HG02610 (cell line): Measurements from ENCODE around the gene MUC6.
"Not testable (repeated sequence)": the region's sequence is repeated elsewhere in the genome, so short reads cannot be mapped to it uniquely, and the experiment has no call there.

Experiments
- ATAC-seq: cut with Tn5 transposase; IDR thresholded peaks from one replicate; pipeline ENCODE4 v1.9.1; 2021; ENCODE audit warnings: mild to moderate bottlenecking, moderate library complexity; ENCODE audit not compliant: unreplicated experiment

Gene MUC6

DNA sequence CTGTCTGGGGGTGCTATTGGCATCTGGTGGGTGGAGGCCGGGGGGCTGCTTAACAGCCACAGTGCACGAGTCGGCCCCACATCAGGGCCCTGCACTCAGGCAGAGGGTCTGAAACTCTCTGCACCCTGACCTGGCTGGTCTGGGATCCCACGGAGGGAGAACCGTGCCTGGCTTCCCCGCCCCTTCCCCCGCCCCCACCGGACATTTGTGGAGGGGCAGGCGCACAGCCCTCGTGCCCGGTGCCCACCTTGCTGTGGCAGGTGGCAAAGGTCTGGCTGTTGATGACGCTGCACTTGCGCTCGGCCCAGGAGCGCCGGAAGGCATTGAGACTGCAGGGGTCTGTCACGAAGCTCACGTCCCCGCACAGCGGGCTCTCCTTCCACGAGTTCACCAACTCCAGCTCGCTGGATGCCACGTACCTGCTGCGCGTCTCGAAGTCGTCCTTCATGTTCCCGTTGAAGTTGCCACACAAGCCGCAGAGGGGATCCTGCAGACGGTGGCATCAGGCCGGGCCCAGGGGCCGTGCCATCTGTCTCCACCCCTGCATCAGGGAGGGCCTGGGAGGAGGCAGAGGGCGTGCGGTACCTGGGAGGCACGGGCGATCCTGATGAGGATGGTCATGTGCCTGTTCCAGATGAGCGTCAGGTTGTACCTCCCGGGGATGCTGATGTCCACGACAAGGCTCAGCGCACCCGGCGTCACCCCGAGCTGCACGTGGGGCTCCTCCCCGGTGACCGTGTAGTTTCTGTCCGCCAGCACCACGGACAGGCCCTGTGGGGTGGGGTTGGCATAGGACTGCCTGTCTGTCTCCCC, 11.7 kb downstream of the MUC6 start:
- ATAC-seq: no peak

DNA sequence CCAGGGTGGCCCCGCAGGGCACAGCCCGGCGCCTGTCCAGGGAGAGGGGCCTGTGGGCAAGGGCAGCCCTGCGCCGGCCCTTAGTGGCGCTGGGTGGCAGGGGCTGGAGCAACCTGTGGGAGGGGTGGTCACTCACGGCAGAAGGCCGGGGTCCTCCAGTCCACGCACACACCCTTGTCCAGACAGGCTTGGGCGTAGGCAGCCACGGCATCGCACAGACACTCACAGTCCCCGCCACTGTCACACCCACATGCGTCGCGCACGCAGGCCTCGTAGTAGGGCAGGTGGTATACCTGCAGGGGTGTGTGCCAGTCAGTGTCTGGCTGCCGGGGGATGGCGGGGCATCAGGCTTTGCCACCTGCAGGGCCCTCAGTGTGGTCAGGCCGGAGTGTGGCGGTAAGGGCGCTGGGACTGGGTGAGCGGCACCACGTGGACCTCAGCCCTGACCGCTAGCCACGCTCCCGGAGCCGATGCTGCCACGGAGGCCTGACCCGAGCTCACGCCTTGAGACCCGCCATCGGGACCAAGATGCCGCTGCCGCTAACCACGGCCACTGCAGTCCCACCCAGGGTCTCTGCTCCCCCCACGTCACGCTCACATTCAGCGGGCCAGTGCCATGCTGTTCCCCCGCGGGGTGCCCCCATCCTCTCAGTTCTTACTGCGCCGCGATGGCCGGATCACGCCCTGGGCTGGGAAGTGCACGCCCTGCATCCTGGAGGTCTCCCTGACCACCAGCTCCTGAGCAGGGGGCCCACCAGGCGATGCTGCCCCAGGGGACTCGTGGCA, 12.5 kb downstream of the MUC6 start:
- ATAC-seq: no peak

DNA sequence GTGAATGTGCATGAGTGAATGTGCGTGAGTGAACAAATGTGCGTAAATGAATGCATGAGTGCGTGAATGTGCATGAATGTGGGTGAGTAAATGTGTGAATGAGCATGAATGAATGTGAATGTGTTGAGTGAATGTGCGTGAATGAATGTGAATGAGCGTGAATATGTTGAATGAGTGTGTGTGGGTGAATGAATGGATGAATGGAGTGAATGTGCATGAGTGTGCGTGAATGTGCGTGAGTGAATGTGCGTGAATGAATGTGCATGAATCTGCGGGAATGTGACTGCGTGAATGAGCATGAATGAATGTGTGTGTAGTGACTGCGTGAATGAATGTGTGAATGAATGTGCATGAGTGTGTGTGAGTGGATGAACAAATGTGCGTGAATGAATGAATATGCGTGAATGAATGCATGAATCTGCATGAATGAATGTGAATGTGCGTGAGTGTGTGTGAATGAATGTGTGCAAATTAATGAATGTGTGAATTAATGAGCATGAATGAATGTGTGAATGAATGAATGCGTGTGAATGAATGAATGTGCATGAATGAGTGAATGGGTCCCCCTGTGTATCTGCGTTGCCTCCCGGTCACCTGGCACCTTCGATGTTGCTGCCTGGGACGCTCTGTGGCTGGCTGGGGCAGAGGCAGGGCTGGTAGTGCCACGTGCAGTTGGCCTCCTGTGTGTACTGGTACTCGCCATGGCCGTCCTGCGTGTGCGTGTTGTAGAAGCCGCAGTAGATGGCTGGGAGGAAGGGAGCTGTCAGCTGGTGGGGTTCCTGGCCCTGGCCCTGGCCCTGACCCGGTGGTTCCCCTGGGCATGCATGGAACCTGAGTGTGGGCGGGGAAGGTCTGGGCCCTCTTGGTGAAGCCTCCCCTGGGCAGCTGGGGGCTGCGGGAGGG, 13.4 kb downstream of the MUC6 start:
- no peak for ATAC-seq

DNA sequence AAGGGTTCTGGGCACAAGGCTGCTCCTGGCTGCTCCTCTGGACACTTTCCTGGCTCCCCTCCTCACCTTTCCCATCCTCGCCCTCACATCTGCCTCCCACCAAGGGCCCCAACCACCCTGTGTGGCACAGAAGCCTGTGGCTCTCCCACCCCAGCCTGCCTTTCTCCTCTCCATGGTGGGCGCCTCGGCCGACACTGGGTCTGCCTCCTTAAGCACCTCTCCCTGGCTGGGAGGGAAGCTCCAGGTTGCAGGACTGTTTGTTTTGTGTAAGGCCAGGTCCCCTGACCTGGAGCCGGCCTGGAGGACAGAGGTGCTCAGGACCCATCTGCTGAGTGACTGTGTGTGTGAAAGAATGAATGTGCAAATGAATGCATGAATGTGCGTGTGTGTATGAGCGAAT, 14.1 kb downstream of the MUC6 start:
- ATAC-seq: no peak

DNA sequence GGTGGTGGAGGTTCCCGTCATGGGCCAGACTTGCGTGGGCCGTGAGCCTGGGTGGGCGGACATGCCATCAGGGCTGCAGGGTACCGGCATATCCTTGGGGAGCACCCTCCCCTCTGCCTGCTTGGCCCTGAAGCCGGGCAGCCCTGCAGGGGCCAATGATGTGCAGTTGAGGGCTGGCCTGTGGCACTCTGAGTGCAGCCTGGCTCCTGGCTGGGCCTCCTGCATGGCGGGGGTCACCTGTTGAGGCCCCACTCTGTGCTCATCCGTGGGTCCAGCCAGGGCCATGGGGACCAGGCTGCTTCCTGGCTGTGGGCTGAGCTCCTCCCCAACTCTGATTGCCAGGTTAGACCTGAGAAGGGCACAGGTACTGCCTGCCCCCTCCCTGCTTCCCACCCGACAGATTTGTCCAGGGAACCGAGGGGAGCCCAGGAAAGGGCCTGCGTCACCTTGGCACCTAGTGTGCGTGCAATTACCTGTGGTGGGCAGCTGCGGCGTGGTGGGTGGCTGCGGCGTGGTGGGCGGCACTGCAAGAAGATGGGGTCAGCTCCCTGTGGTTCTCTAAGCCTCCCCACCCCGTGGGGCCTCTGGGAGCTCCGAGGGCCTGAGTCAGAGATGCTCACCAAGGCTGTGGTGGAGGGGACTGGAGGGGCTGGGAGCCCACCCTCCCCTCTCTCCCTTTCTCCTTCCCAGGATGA, 16.2 kb downstream of the MUC6 start:
- no peak for ATAC-seq

DNA sequence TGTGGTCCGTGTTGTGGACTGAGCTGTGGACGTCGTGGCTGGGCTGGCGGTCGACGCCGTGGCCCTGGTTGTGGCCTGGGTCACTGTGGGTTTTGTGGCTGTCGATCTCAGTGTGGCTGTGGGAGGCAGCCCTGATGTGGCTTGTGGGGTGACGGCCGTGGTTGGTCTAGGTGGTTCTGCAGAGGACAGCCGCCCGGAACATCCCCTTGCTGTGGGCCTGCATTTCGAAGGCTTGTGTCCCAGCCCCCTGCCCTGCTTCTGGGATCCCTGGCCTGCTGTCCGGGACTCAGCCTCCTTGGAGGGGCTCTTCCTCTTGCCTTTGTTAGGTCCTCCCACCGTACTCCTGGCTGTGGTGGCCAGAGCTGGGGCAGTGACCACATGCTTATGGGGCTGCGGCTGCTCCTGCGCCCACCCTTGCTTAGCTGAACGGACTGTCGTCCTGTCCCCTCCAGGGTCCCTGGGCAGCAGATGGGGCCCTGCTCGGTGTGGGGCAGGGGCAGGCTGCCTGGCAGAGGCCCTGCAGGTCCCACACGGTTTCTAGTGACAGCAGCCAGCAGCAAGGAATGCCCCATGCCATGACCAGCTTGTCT, 17.1 kb downstream of the MUC6 start:
- ATAC-seq: no peak

DNA sequence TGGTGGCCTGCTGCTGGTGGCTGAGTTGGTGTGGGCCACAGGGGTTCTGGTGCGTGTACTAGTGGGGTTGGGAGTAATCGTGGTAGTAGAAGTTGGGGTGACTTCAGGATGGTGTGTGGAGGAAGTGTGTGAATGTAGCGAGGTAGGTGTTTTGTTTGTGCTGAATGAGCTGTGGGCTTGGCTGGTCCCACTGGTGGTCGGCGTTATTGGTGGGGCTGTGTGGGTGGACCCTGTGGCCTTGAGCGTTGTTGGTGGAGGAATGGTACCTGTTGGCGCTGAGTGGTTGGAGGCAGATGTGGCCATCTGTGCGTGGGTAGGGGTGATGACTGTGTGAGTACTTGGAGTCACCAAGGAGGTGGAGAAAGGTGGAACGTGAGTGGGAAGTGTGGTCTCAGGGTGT, 18.4 kb downstream of the MUC6 start:
- ATAC-seq: no peak

DNA sequence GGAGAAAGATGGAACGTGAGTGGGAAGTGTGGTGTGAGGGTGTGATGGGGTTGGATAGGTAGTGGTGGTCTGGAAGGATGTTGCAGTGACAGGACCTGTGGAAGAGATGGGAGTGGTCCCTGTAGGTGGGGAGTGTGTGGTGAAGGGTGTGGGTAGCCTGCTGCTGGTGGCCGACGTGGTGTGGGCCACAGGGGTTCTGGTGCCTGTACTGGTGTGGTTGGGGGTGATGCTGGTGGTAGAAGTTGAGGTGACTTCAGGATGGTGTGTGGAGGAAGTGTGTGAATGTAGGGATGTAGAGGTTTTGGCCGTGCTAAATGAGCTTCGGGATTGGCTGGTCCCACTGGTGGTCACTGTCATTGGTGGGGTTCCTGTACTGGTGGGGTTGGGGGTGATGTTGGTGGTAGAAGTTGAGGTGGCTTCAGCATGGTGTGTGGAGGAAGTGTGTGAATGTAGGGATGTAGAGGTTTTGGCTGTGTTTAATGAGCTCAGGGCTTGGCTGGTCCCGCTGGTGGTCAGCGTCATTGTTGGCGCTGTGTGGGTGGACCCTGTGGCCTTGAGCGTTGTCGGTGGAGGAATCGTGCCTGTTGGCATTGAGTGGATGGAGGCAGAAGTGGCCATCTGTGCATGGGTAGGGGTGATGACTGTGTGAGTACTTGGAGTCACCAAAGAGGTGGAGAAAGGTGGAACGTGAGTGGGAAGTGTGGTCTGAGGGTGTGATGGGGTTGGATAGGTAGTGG, 19.1 kb downstream of the MUC6 start:
- no peak for ATAC-seq

DNA sequence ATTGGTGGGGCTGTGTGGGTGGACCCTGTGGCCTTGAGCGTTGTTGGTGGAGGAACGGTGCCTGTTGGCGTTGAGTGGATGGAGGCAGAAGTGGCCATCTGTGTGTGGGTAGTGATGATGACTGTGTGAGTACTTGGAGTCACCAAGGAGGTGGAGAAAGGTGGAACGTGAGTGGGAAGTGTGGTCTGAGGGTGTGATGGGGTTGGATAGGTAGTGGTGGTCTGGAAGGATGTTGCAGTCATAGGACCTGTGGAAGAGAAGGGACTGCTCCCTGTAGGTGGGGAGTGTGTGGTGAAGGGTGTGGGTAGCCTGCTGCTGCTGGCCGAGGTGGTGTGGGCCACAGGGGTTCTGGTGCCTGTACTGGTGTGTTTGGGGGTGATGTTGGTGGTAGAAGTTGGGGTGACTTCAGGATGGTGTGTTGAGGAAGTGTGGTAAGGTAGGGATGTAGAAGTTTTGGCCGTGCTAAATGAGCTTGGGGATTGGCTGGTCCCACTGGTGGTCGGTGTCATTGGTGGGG, 19.9 kb downstream of the MUC6 start:
- not testable (repeated sequence) for ATAC-seq

DNA sequence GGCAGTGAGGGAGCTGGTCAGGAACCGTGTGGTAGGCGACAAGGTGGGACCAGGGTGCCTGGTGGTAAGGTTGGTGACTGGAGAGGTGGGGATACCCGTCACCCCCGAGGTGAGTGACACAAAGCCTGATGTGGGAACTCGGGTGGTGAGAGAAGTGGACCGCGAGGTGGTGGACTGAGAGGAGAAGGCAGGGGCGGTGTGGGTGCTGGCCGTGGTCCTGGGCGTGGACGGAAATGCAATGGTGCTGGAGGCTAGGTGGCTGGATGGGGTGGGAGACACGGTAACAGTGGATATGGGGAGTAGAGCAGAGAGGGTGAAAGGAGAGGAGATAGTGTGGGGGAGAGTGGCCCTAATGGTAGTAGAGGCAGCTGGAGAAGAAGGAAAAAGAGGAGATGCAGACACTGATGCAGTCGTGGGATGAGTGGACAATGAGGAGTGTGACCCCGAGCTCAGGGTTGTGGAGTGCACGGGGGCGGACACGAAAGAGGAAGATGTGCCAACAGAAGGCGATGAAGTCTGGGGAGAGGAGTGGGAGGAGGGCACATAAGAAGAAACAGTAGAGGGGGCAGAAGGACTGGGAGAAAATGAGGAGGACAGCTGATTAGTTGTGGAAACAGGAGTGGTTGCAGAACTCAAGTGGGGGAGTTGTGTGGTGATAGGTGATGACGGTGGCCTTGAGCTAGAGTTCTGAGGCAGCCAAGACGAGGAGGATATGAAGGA, 20.5 kb downstream of the MUC6 start:
- ATAC-seq: no peak

DNA sequence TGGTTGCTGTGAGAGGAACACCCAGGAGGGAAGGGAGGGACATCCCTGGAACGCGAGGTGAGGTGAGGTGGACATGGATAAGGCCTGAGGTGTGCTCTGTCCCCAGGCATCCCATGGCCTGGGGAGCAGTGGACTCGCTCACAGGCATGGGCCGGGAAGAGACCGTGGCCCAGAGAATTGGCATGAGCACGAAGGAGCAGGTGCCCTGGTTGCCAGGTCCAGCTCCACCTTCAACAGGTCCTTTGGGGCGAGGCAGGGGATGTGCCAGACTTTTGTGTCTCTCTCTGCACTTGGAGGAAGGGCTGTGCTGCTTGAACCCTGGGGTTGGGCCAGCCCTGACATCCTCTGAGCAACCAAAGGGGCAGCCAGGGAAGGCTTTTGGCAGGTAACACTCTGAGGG, 21.5 kb downstream of the MUC6 start:
- ATAC-seq: no peak

DNA sequence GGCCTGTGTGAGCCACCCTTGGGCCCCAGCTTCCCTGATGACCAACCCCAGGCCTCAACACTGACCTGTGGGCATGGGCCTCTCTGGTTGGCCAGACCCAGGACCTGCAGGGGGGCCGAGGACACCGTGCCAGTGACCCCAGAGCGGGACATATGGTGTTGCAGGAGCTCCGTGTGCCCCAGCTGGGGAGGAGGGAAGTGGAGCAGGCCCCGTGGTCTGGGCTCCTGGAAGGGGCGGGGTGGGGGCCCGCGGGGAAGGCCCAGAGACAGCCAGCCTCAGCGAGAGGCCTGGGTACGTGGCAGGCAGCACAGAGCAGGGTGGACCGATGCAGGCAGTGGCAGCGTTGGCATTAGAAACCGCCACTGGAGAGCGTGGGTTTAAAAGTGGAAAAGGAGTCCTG, 22.2 kb downstream of the MUC6 start:
- no peak for ATAC-seq

DNA sequence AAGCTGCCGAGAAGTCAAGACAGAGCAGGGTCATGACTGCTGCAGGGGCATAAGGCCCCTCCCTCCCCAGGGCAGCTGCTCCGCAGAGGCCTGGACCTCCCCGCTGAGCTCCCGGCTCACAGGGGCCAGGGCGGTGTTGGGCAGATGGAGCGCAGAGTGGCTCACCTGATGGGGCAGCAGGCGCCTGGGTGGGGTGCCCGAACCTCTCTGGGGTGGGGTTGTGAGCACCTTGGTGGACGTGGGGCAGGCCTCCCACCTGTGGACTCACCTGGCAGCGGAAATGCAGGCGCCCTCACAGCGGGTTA, 22.9 kb downstream of the MUC6 start:
- ATAC-seq: no peak

DNA sequence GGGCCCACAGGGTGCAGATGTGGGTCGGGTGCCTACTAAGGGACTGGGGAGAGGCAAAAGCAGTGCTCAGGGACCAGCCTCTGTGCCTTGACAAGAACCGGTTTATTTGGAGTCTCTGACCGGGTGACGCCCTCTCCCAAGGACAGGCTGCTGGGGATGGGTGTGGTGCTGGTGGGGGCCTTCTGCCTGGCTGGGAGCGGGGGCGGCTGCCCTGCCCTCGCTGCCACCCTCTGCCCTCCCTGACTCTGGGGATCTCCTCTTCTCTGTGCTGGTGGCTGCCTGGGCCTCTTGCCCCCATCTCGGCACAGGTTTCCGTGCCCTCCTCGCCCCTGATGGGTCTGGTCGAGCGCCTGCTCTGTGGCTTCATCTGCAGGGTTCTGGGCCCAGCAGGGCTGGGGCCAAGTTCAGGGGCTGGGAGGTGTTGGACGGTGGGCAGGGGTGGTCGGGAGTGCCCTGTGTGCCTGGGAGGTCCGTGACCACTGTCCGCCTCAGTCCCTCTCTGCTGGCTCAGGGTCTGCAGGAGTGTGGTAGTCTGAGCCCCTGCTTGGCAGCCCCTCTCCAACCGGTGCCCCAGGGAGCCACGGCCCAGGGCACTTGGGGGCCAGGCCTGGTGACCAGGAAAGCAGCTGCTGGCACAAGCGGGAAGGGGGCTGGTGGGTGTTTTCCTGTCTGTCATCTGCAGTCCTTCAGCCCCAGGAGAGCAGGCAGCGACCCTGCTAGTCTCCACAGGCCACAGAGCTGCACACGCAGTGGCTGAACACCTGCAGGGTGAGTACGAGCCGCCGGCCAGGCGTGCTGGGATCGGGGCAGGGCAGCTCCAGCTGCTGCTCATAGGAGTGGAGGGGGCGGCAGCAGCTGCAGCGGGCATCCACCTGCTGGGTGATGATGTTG, 23.5 kb downstream of the MUC6 start:
- ATAC-seq: no peak

DNA sequence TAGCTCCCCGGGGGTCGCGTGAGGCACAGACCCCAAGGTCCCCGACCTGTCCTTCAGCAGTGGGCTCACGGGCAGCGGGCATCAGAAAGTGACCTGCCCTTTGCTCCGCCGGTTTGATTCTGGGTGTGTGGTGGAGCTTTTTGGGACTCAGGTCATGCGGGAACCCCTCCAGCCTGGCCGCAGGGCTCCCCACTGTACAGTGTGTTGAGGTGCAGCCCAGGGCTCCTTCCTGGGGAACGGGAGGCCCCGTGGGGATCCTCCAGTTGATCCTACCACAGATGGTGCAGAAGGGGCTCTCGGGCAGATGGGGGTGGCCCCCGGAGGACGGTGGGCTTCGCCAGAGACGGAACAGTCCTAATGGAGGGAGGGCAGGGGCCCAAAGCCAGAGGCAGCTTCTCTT, 24.2 kb downstream of the MUC6 start:
- no peak for ATAC-seq

DNA sequence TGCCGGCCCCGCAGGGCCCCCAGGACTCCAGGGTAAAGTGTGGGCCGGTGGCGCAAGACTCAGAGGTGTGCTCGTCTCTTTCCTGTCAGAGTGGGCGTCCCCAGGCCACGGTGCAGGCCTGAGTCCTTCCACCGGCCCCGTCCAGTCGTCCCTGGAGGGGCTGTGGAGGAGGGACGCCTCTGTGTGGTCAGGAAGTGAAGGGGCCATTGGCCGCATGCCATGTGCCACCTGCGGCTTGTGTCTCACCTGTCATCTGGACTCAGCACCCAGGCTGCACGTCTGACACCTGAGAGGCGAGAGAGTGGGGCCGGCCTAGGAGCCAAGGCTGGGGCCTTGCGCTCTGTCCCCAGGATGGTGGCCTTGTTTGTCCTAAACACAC, 25.2 kb downstream of the MUC6 start:
- ATAC-seq: no peak

DNA sequence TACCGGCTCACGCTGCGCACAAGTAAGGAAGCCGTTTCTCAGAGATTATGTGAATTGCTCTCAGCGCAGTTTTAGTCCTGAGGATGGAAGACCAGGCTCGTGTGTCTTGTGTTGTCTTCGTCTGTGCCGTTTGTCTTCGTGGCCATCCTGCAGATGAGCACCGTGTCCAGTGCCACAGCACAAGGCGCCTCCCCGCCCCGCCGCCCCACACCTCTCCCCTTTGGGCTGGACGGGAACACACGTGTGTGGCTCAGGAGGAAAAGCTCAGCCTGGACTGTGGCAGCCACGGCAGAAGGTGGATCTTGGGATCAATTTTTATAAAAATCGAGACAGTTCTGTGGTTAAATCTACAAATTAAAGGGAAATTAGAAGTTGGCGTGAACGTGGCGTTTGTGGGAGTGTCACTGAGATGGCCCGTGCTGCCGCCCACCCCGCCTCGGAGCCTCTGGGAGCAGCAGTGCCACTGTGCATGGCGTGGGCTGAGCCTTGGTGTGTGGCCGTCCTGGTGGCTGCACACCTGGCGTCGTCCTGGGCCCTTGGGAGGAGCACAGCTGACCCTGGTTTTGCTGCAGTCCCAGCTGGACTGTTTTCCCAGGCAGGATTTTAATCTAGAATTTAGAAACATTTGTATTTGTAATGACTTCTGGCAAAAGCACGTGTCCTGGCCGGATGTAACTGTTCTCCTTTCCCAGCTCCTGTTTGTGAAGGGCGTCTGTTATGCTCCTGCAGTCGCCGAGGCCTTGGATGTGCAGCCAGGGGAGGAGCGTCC, 25.8 kb downstream of the MUC6 start:
- ATAC-seq: no peak
